Mammary epithelial cell (primary cell): ENCODE data around the gene ULK4.

Source experiments
- CTCF ChIP-seq, 2 donors: IDR thresholded peaks in 1 of 2; conservative IDR thresholded peaks in 1 of 2; 2 replicates each; pipeline ENCODE4 v1.5.1; 2011 to 2012; ENCODE audit warnings: inconsistent platforms in 2 of 2, low read length in 2 of 2, mild to moderate bottlenecking in 2 of 2, control low read depth in 1 of 2, low read depth in 1 of 2; ENCODE audit not compliant: insufficient read depth in 1 of 2; ENCODE audit errors: extremely low read depth in 1 of 2
- EZH2 ChIP-seq: IDR thresholded peaks from 2 replicates; pipeline ENCODE4 v1.6.1; 2012; ENCODE audit warnings: low read length, inconsistent platforms, borderline replicate concordance

GRCh38 chr3:41222501-41222900 lies 739.4 kb downstream of the ULK4 start:
- TF ChIP-seq EZH2 = no peak
- no peak for TF ChIP-seq CTCF (conservative IDR thresholded peaks at IDR 0.05 in 1 of 2, IDR thresholded peaks at IDR 0.05 in 1 of 2; ENCODE audit: extremely low read depth in 1 of 2, insufficient read depth in 1 of 2, low read depth in 1 of 2, low read length in 2 of 2)
